Lower leg skin (tissue), 4 donors: ENCODE results near the gene FBXL15. TPM values are rescaled to one million over a fixed set of nuclear protein-coding genes. Genes with fewer than 3 reads are reported as not detected.

Experiments used
- DNase-seq, 2 donors: peaks; one replicate each; pipeline ENCODE4 v3.0.0-alpha.2; 2019; ENCODE audit warnings: low spot score in 2 of 2
- H3K4me3 ChIP-seq: fragments of 200-600 bp; sonication (generic); 2 replicates; pipeline ENCODE4 v1.5.1; 2017; ENCODE audit warnings: mild to moderate bottlenecking, low read depth; ENCODE audit not compliant: poor library complexity, severe bottlenecking
- POLR2A ChIP-seq, 2 donors: fragments of 450-650 bp; IDR thresholded peaks; one replicate each; pipeline ENCODE4 v1.6.1; 2016 to 2017; ENCODE audit warnings: antibody characterized with exemption in 2 of 2, mild to moderate bottlenecking in 1 of 2, moderate library complexity in 1 of 2
- WGBS, 2 donors: methylation state at CpG; one replicate each; pipeline ENCODE4 v1.1.5; 2018; 5-methylcytosine and 5-hydroxymethylcytosine counted together
- intact Hi-C: fragments of 100-400 bp; cut with DNase I; formaldehyde crosslinking; loops from one replicate; pipeline ENCODE4 v1.15.0; 2023; ENCODE audit warnings: low total_unique reads
- total RNA-seq, 4 donors: library from RNA; depleted of rRNA; stranded (reverse); fragments of >200 nt; gene quantifications; one replicate each; pipeline ENCODE4 v1.1.0, GENCODE V29; 2016
- TF ChIP-seq, protein P1 (sequence below), 3 donors: fragments of 450-650 bp; IDR thresholded peaks; one replicate each; pipeline ENCODE4 v1.5.1; 2016; ENCODE audit warnings: antibody characterized with exemption in 3 of 3, mild to moderate bottlenecking in 3 of 3, moderate library complexity in 2 of 3

The FBXL15 gene
- total RNA-seq, 4 donors from 2014 or later: 18.2 to 25.3 (median 19.1) TPM

DNA sequence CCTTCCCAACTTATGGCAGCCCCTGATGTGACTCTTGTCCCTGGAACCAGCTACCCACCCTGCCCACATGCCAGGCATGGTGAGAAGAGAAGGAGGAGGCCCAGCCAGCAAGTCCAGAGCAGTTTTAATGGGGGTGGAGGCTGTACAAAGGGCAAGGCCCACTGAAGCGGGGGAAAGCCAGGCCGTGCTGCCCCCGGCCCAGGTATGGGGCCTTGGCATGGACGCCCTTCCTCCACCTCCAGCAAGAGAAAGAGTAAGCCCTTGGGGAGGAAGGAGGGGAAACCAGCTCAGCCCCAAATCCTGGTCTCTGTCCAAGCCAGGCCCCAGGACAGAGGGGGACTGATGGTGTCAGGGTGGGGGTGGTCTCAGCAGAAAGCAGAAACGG is 18.1 kb upstream of the FBXL15 start:
- 72 to 87% methylated on average over 5 of the region's 5 CpGs for WGBS, 2 donors
- no peak overlapping the region for H3K4me3 ChIP-seq
- DNase-seq: no peak
- TF ChIP-seq POLR2A (IDR thresholded peaks at IDR 0.05): no peak
- TF ChIP-seq, protein P1, sequence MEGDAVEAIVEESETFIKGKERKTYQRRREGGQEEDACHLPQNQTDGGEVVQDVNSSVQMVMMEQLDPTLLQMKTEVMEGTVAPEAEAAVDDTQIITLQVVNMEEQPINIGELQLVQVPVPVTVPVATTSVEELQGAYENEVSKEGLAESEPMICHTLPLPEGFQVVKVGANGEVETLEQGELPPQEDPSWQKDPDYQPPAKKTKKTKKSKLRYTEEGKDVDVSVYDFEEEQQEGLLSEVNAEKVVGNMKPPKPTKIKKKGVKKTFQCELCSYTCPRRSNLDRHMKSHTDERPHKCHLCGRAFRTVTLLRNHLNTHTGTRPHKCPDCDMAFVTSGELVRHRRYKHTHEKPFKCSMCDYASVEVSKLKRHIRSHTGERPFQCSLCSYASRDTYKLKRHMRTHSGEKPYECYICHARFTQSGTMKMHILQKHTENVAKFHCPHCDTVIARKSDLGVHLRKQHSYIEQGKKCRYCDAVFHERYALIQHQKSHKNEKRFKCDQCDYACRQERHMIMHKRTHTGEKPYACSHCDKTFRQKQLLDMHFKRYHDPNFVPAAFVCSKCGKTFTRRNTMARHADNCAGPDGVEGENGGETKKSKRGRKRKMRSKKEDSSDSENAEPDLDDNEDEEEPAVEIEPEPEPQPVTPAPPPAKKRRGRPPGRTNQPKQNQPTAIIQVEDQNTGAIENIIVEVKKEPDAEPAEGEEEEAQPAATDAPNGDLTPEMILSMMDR (IDR thresholded peaks at IDR 0.05): no peak
- intact Hi-C loops: no loop called here

DNA sequence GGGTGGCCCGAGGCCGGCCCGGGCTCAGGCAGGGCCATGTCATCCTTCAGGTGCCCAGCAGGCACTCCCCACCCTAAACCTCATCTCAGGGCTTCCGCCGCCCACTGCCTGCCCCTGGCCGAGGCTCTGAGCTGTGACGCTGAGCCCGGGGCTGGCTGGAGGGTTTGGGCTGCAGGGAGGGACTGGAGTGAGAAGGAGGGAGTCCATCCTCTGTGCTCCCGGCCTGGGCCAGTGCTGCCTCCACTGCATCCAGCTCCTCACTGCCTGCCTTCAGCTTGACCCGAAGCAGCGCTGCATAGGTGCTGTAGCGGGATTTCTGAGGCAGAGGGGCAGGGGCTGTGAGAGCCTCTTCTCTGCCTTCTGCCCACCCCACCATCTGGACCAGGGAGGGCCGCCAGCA is 17.5 kb upstream of the FBXL15 start:
- intact Hi-C loops: no loop called here

DNA sequence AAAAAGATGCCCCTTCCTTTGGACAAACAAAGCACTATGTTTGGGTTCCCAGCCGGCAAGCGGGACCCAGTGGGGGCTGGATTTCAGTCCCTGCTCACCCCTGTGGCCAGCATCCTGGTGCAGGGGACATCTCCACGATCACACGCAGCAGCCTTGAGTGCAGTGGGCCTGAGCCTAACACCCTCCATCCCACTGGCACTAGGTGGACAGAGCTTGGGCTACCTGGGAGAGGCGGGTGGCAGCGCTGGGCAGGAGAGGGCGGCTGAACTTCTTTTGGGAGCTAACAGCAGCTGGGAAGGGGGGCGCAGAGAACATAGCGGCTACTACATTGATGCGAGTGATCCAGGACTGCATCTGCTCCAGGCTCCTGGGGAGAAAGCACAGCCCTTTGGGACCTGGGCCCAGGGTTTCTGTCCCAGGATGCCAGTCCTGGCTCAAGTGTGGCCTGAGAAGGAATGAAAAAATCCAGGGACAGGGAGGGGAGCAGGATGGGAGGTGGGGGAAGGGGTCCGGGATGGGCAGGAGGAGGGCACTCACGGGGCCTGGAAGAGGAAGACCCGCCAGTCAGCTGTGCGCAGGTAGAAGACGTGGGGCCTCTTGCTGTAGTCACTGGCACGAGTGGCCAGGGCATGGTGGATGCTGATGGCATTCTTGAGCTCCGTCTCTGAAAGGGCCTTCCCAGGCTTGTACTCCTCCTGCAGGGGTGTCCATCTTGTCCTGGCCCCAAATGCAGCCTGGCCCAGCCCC is 16.1 kb upstream of the FBXL15 start:
- intact Hi-C loops: no loop called here
- DNase-seq: no peak
- 77 to 91% methylated on average over 17 of the region's 17 CpGs for WGBS, 2 donors
- no peak overlapping the region for H3K4me3 ChIP-seq
- TF ChIP-seq POLR2A (IDR thresholded peaks at IDR 0.05): no peak
- TF ChIP-seq, protein P1 (IDR thresholded peaks at IDR 0.05): no peak

More for the DNA sequence above, 17.5 kb upstream of the FBXL15 start:
- TF ChIP-seq, protein P1 (IDR thresholded peaks at IDR 0.05): no peak
- no peak for TF ChIP-seq POLR2A (IDR thresholded peaks at IDR 0.05)
- no peak overlapping the region for H3K4me3 ChIP-seq
- no peak for DNase-seq
- 80 to 94% methylated on average over 7 to 9 of the region's 13 CpGs for WGBS, 2 donors

DNA sequence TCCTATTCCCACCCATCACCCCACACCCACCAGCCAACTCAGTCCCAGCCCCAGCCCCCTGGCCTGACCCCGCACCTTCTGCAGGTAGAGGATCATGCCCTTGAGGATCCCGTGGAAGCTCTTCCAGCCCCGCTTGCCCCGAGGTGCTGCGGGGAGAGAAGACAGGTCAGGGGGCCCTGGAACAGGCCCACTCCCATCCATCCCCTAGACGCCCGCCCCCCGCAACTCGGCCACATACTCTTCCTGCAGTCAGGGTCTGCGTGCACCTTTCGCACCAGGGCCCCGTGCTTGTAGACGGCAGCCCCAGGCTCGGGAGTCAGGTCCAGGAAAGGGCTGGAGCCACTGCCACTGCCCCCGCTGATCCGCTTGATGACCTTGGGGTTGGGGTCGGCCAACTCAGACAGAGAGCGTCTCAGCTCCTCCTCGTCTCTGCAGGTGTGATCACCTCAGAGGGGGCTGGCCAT is 15.5 kb upstream of the FBXL15 start:
- WGBS, 2 donors: 77 to 83% methylated on average over 17 to 18 of the region's 19 CpGs
- DNase-seq: no peak
- H3K4me3 ChIP-seq: no peak overlapping the region
- intact Hi-C loops: no loop called here
- TF ChIP-seq POLR2A (IDR thresholded peaks at IDR 0.05): no peak
- TF ChIP-seq, protein P1 (IDR thresholded peaks at IDR 0.05): no peak

DNA sequence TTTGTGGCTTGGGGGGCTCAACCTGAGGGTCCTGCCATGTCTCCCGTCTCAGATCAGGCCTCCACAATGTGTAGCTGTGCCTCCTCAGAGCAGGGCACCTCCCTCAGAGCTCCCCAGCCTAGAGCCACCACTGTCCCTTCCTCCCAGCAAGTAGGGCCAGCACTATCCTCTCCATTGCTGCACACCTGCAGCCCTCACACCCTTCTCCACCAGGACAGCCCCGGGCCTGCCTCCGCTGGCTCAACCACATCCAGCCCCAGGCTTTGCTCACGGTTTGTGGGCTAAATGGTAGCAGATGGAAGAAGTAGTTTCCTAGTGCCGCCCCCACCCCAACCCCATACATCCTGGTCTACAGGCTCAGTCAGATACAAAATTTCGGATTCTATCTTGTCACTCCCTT is 15.0 kb upstream of the FBXL15 start:
- no peak for DNase-seq
- TF ChIP-seq, protein P1 (IDR thresholded peaks at IDR 0.05): no peak
- TF ChIP-seq POLR2A (IDR thresholded peaks at IDR 0.05): no peak
- H3K4me3 ChIP-seq: no peak overlapping the region
- WGBS, 2 donors: 53 to 60% methylated on average over 6 of the region's 6 CpGs
- intact Hi-C loops: no loop called here

DNA sequence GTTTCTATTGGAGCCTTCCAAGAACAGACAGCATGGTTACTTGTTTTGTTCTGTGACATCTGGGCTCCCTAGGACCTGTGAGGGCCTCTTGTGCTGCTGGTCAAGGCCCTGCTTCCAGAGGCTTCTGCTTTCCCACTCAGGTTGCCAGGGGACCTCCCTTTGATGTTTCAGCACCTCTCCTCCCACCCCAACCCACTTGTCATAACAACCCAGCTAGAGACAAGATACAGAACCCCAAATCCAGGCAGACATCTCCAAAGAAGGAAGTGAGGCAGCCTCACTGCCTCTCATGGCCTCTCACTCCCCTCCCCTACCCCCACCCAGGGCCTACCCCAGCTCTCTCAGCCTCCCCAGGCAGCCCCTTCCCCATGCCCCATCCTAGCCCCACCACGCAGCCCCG is 13.8 kb upstream of the FBXL15 start:
- H3K4me3 ChIP-seq: no peak overlapping the region
- WGBS, 2 donors: 92% methylated on average over 2 of the region's 2 CpGs
- intact Hi-C loops: no loop called here
- DNase-seq: no peak
- no peak for TF ChIP-seq POLR2A (IDR thresholded peaks at IDR 0.05)
- TF ChIP-seq, protein P1 (IDR thresholded peaks at IDR 0.05): no peak
